PC-9 (cell line): Measurements from ENCODE around the gene SDSL. TPM values are rescaled to one million over a fixed set of nuclear protein-coding genes. Genes with fewer than 3 reads are reported as not detected.

ENCODE experiments used
- BruUV-seq: library from RNA; stranded (reverse); fragments of 400-500 nt; replicated peaks from 2 replicates; lab custom pipeline; 2021; lab: Mats Ljungman, UMichigan
- CTCF ChIA-PET: fragments of 300-600 bp; sonication (Branson Sonifier 250); formaldehyde crosslinking; loops from one replicate; lab custom pipeline; 2022; ENCODE audit warnings: antibody characterized with exemption; lab: Charles Lee
- POLR2A ChIA-PET: fragments of 300-600 bp; sonication (Branson Sonifier 250); formaldehyde crosslinking; loops from one replicate; lab custom pipeline; 2022; ENCODE audit warnings: antibody characterized with exemption; ENCODE audit not compliant: unreplicated experiment; lab: Charles Lee
- DNase-seq, 2 experiments: peaks; one replicate each; pipeline versions ENCODE4 v3.0.0 to v3.0.0-alpha.2; 2015 to 2022; ENCODE audit warnings: mixed read lengths in 1 of 2
- H2AFZ ChIP-seq: fragments of 200-600 bp; sonication (generic); 2 replicates; pipeline ENCODE4 v1.8.1; 2017; ENCODE audit warnings: antibody characterized with exemption
- H3F3A ChIP-seq: fragments of 200-600 bp; sonication (generic); 2 replicates; pipeline ENCODE4 v1.8.1; 2017; ENCODE audit warnings: antibody characterized with exemption, mild to moderate bottlenecking, low read depth; ENCODE audit not compliant: insufficient read depth
- H3K27ac ChIP-seq: fragments of 200-600 bp; sonication (generic); 2 replicates; pipeline ENCODE4 v1.6.1; 2016; ENCODE audit warnings: mixed run types
- H3K27me3 ChIP-seq: fragments of 200-600 bp; sonication (generic); 2 replicates; pipeline ENCODE4 v1.6.1; 2016; ENCODE audit warnings: low read depth, mixed run types; ENCODE audit not compliant: insufficient read depth
- H3K36me3 ChIP-seq: fragments of 200-600 bp; sonication (generic); 2 replicates; pipeline ENCODE4 v1.6.1; 2016; ENCODE audit warnings: low read depth, mixed run types
- H3K4me1 ChIP-seq: fragments of 200-600 bp; sonication (generic); replicated peaks from 2 replicates; pipeline ENCODE4 v1.6.1; 2016; ENCODE audit warnings: mixed run types; ENCODE audit not compliant: insufficient read depth
- H3K4me2 ChIP-seq: fragments of 200-600 bp; sonication (generic); 2 replicates; pipeline ENCODE4 v1.6.1; 2017; ENCODE audit warnings: mixed run types
- H3K4me3 ChIP-seq: fragments of 200-600 bp; sonication (generic); 2 replicates; pipeline ENCODE4 v1.6.1; 2016; ENCODE audit warnings: mixed run types
- H3K79me2 ChIP-seq: fragments of 200-600 bp; sonication (generic); 2 replicates; pipeline ENCODE4 v1.6.1; 2017; ENCODE audit warnings: low read depth, mixed run types
- H3K9me2 ChIP-seq: fragments of 200-600 bp; sonication (generic); 2 replicates; pipeline ENCODE4 v1.8.1; 2017; ENCODE audit warnings: mild to moderate bottlenecking; ENCODE audit not compliant: insufficient read depth
- H3K9me3 ChIP-seq: fragments of 200-600 bp; sonication (generic); 2 replicates; pipeline ENCODE4 v1.8.1; 2016; ENCODE audit warnings: low read depth; ENCODE audit not compliant: insufficient read depth
- H4K20me1 ChIP-seq: fragments of 200-600 bp; sonication (generic); 2 replicates; pipeline ENCODE4 v1.8.1; 2017; ENCODE audit not compliant: insufficient read depth
- EZH2 ChIP-seq: fragments of 200-600 bp; sonication (generic); IDR thresholded peaks from 2 replicates; pipeline ENCODE4 v1.8.0; 2017; ENCODE audit warnings: antibody characterized with exemption, low read depth
- intact Hi-C: fragments of 100-400 bp; cut with micrococcal nuclease; formaldehyde crosslinking; loops from one replicate; pipeline ENCODE4 v1.10.0; 2022; ENCODE audit not compliant: unreplicated experiment
- total RNA-seq: library from RNA; stranded (reverse); gene quantifications from 2 replicates; pipeline ENCODE4 v1.2.3, GENCODE V29; 2021
- TF ChIP-seq, protein P1 (sequence below): fragments of 200-600 bp; sonication (generic); conservative IDR thresholded peaks from 2 replicates; pipeline ENCODE4 v1.6.1; 2017; ENCODE audit warnings: mixed run types, antibody characterized with exemption, mild to moderate bottlenecking, moderate library complexity

The SDSL gene
- total RNA-seq, 1 experiment from 2014 or later: 14.2 TPM

GRCh38 chr12:113457710-113458109 is 35.5 kb downstream of the SDSL start:
- Histone ChIP-seq H3F3A (no peaks in the 10 kb centered on the region), H3K4me3 (no peak overlapping the region), H3K9me2 (no peaks in the 10 kb centered on the region), H3K4me1 (no peaks in the 10 kb centered on the region), H3K4me2 (no peak overlapping the region), H2AFZ (no peak overlapping the region), H3K79me2 (no peaks in the 10 kb centered on the region), H4K20me1 (no peaks in the 10 kb centered on the region), H3K27me3 (no peaks in the 10 kb centered on the region), H3K36me3 (no peaks in the 10 kb centered on the region), H3K9me3 (no peaks in the 10 kb centered on the region), H3K27ac (no peak overlapping the region)
- no peak for DNase-seq
- ChIA-PET POLR2A (interaction anchor here (0.7 kb wide), 1 partner anchor 17 kb away, joined by 4 read pairs; no protein-coding TSS in a partner anchor), CTCF (no interaction called here)
- TF ChIP-seq EZH2: no peak
- TF ChIP-seq, protein P1, sequence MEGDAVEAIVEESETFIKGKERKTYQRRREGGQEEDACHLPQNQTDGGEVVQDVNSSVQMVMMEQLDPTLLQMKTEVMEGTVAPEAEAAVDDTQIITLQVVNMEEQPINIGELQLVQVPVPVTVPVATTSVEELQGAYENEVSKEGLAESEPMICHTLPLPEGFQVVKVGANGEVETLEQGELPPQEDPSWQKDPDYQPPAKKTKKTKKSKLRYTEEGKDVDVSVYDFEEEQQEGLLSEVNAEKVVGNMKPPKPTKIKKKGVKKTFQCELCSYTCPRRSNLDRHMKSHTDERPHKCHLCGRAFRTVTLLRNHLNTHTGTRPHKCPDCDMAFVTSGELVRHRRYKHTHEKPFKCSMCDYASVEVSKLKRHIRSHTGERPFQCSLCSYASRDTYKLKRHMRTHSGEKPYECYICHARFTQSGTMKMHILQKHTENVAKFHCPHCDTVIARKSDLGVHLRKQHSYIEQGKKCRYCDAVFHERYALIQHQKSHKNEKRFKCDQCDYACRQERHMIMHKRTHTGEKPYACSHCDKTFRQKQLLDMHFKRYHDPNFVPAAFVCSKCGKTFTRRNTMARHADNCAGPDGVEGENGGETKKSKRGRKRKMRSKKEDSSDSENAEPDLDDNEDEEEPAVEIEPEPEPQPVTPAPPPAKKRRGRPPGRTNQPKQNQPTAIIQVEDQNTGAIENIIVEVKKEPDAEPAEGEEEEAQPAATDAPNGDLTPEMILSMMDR: no peak
- intact Hi-C loops: no loop called here
- no TSS peak for BruUV-seq

- Histone ChIP-seq H3K27ac (no peak overlapping the region), H4K20me1 (no peaks in the 10 kb centered on the region), H3K4me2 (no peak overlapping the region), H3K9me3 (no peaks in the 10 kb centered on the region), H3K4me1 (no peaks in the 10 kb centered on the region), H3K36me3 (no peaks in the 10 kb centered on the region), H3K4me3 (no peak overlapping the region), H3K9me2 (no peaks in the 10 kb centered on the region), H3K27me3 (peaks cover 7% of the 10 kb centered on the region; the same call in 1 of the 2 replicates), H2AFZ (no peak overlapping the region), H3F3A (no peaks in the 10 kb centered on the region), H3K79me2 (no peaks in the 10 kb centered on the region)
- TF ChIP-seq EZH2: no peak
- TF ChIP-seq, protein P1: no peak
- ChIA-PET CTCF (interaction anchor here (0.6 kb wide), 1 partner anchor 315 kb away, joined by 3 read pairs; no protein-coding TSS in a partner anchor), POLR2A (no interaction called here)
- BruUV-seq: no TSS peak
- no peak for DNase-seq
- intact Hi-C loops: loop anchor here (10.0 kb wide), 1 partner anchor 125 kb away; no protein-coding TSS in a partner anchor
These were observed 37.8 kb downstream of the SDSL start for GRCh38 chr12:113459981-113460380.

DNA sequence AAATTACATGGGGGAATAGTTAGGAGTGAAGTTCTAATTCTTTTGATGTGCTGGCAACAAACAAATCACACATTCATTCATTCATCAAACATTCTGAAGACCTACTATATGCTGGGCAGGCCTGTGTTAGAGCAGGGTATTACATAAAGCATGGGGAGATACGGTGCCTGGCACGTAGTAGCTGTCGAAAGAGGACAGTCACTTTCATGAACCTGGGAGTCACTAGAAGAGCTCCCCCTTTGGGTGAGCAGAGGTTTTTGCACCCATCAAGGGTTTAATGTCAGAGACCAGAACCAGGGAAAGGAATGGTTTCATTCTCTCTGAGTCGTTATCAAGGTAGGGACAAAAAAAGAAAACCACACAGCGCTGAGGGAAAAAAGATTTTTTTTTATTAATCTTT is 39.5 kb downstream of the SDSL start:
- no peak for TF ChIP-seq EZH2
- TF ChIP-seq, protein P1: peak; percentile 54; the same call in 1 of the 2 replicates
- H3K27me3 ChIP-seq: peaks cover 19% of the 10 kb centered on the region
- H3K9me2 ChIP-seq: no peaks in the 10 kb centered on the region
- no peak overlapping the region for H3K27ac ChIP-seq
- no peak overlapping the region for H3K4me2 ChIP-seq
- H3K79me2 ChIP-seq: no peaks in the 10 kb centered on the region
- H2AFZ ChIP-seq: no peak overlapping the region
- ChIA-PET POLR2A (no interaction called here), CTCF (interaction anchor here (0.7 to 0.9 kb wide), 3 partner anchors 9 to 467 kb away, joined by 3 to 5 read pairs (median 4); no protein-coding TSS in a partner anchor)
- DNase-seq: peak in 1 of 2 experiments; percentile 35
- H3K4me3 ChIP-seq: no peak overlapping the region
- no peaks in the 10 kb centered on the region for H4K20me1 ChIP-seq
- H3K4me1 ChIP-seq: no peaks in the 10 kb centered on the region
- no peaks in the 10 kb centered on the region for H3F3A ChIP-seq
- H3K9me3 ChIP-seq: no peaks in the 10 kb centered on the region
- intact Hi-C loops: loop anchor here (1.0 to 10.0 kb wide), 2 partner anchors 123 to 451 kb away; no protein-coding TSS in a partner anchor
- no peaks in the 10 kb centered on the region for H3K36me3 ChIP-seq
- no TSS peak for BruUV-seq
